Prostate gland (tissue), 2 donors: ENCODE measurements around the gene SLC25A1.

Experiments used
- POLR2A ChIP-seq: fragments of 450-650 bp; IDR thresholded peaks from one replicate; pipeline ENCODE4 v1.6.1; 2016; ENCODE audit warnings: antibody characterized with exemption, mild to moderate bottlenecking
- POLR2AphosphoS5 ChIP-seq: sonication (generic); formaldehyde crosslinking; IDR thresholded peaks from one replicate; pipeline ENCODE4 v1.6.1; 2017; ENCODE audit warnings: antibody characterized with exemption
- TF ChIP-seq, protein P1 (sequence below), 4 experiments: fragments of 200-600 bp in 2 of 4; fragments of 450-650 bp in 2 of 4; sonication (generic) in 2 of 4; IDR thresholded peaks; 1 replicate in 3 of 4; 2 replicates in 1 of 4; pipeline ENCODE4 v1.5.1; 2016 to 2019; ENCODE audit warnings: antibody characterized with exemption in 4 of 4, mild to moderate bottlenecking in 2 of 4, moderate library complexity in 2 of 4

DNA sequence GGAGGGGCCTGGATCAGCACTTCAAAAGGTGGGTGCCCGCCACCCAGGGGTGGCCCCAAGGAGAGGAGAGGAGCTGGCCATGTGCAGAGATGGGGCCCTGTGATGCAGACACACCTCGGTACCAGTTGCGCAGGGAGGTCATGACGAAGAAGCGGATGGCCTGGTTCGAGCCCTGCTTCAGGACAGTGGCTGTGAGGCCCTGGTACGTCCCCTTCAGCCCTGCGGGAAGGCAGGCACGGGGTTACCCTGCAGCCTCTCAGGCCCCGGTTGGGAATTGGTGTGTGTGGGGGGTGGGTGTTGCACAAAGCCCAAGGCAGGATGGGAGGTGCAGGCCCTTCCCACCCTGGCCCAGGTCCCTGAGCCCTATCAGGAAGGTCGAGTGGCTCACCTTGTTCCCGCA, 1.8 kb downstream of the SLC25A1 start:
- TF ChIP-seq, protein P1, sequence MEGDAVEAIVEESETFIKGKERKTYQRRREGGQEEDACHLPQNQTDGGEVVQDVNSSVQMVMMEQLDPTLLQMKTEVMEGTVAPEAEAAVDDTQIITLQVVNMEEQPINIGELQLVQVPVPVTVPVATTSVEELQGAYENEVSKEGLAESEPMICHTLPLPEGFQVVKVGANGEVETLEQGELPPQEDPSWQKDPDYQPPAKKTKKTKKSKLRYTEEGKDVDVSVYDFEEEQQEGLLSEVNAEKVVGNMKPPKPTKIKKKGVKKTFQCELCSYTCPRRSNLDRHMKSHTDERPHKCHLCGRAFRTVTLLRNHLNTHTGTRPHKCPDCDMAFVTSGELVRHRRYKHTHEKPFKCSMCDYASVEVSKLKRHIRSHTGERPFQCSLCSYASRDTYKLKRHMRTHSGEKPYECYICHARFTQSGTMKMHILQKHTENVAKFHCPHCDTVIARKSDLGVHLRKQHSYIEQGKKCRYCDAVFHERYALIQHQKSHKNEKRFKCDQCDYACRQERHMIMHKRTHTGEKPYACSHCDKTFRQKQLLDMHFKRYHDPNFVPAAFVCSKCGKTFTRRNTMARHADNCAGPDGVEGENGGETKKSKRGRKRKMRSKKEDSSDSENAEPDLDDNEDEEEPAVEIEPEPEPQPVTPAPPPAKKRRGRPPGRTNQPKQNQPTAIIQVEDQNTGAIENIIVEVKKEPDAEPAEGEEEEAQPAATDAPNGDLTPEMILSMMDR (IDR thresholded peaks at IDR 0.05), result no peak
- TF ChIP-seq POLR2A (no peak), POLR2AphosphoS5 (no peak)
